ENCODE measurements around the gene FAM227B.
"Not testable (repeated sequence)": the region's sequence is repeated elsewhere in the genome, so short reads cannot be mapped to it uniquely, and the experiment has no call there.

FAM227B gene

DNA sequence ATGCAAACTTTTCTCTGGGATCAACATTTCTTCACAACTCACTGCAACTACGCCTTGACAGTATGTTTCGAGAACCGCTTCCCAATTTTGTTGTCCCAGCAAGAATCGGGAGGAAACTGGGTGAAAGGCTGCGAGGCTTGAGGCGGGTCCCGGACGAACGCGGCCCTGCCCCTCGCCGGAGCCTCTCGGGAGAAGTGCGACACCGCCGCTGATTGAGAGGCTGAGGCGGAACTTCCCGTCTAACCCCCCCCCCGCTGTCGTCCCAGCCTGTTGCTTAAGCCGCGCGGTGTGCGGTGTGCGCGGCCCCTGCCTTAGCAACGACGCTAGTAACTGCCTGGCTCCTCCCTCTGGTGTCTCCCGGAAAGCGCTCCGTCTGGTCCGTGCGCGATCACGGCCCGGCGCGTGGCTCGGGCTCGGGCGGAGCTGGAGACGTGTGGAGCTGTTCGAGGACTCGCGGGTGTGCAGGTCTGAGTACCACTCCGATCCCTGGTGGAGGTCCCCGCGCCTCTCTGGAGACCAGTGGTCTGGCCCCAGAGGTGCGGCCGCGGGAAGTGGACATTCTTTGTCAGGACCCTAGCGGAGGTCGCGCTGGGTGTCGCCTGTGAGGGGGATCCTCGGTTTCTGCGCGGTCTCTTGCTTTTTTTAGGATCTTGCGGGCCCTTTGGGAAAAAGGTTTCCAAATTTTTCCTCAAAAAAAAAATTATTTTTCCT lies at the start of gene FAM227B, which contains the start of gene DTWD1:
Gene FAM227B, minus strand, starts transcription at position 161 of the 711 bp plus-strand sequence. CDS start 5,647 bp downstream, outside the sequence.
Gene DTWD1, plus strand, starts transcription at position 391 of the 711 bp plus-strand sequence. CDS start 4,120 bp downstream, outside the sequence.
- DNase-seq (ENCODE audit: low read depth), result peak; percentile 86

- no peak for DNase-seq (ENCODE audit: low read depth)
Measured at GRCh38 chr15:49669288-49669687, 48.7 kb upstream of the FAM227B start.

DNA sequence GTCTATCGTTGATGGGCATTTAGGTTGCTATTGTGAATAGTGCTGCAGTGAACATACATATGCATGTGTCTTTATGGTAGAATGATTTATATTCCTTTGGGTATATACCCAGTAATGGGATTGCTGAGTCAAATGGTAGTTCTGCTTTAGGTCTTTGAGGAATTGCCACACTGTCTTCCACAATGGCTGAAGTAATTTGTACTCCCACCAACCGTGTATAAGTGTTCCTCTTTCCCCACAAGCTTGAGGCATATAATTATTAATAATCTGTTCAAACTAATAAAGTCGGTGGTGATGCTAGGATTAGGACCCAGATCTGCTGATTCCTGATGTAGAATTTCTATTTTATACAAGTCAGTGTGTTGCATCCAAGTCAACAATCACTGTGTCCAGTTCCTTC lies 45.9 kb upstream of the FAM227B start:
- not testable (repeated sequence) for DNase-seq (ENCODE audit: low read depth)

- DNase-seq (ENCODE audit: low read depth), result no peak
Measured at GRCh38 chr15:49664716-49665115, 44.1 kb upstream of the FAM227B start.

DNA sequence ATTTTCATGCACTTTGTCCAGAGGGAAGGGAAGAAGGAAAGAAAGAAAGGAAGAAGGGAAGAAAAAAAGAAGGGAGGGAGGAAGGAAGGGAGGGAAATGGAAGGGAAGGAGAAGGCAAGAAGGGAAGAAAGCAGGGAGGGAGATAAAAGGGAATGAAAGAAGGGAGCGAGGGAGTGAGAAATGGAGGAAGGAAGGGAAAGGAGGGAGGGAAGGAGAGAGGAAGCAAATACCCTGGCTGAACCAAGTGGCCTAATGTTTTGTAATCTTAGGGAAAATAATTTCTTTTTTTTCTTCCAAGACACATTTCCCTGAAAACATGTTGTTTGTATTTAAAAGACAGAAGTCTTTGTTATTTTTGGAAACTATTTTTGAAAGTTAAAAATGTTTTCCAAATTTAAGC lies 36.1 kb upstream of the FAM227B start:
- DNase-seq (ENCODE audit: low read depth), result no peak

- DNase-seq (ENCODE audit: low read depth), result no peak
Measured at GRCh38 chr15:49652922-49653321, 32.3 kb upstream of the FAM227B start.

DNA sequence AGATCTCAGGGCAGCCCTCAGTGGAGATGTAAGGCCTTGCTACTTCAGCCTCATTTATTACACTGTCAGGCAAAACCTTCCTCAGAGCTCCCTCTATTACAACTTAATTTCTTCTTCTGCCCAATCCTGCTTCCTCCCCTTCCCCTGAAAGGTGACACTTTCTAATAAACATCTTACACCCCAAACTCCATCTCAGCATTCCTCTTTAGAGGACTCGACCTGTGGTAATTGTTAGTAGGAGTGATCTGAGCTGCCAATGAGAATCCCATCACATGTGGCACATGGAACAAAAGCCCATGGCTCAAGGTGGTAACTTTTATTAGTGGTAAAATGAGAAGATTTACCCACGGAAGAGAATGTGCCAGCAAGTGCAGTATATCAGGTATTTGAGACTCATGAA lies 30.1 kb upstream of the FAM227B start:
- DNase-seq (ENCODE audit: low read depth), result no peak

GRCh38 chr15:49649987-49650386 lies 29.4 kb upstream of the FAM227B start:
- no peak for DNase-seq (ENCODE audit: low read depth)

DNA sequence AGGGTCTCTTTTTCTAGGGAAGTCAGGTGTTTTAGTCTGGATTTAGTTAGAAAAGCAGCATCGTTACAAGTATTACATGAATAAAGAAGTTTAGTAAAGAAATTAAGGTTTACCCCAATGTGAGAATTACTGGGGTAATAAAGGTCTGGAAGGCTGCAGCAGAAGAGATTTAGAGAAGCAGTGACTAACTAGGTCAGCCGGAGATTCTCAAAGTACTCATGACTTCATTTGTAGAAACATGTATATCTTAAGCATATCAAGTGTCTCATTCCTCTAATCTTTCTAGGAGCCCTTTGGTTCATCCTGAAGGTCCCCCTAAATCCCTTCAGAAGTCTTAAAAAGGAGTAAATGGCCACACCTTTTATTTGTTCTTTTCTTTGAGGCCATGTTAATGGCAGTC lies 26.3 kb upstream of the FAM227B start:
- no peak for DNase-seq (ENCODE audit: low read depth)

GRCh38 chr15:49645941-49646340 lies 25.3 kb upstream of the FAM227B start:
- DNase-seq (ENCODE audit: low read depth), result no peak

DNA sequence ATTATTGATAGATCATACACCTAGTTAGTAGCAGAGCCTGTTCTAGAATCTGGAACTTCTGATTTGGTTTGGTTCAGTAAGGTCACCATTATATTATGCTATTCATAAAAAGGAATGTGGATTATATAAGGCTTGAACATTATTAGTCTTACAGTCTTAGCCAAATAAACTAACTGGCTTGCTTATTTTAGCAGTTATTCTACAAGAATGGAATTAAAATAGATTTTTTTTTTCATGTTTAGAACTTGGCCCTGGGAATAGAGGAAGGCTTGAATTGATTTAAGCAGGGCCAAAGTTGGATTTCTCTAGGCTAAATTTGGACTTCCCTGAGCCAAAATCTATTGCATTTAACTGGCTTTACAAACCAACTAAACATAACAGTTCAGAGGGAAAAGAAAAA lies 24.7 kb upstream of the FAM227B start:
- DNase-seq (ENCODE audit: low read depth), result no peak

- DNase-seq (ENCODE audit: low read depth), result no peak
Measured at GRCh38 chr15:49644364-49644794, 23.8 kb upstream of the FAM227B start.

- DNase-seq (ENCODE audit: low read depth), result no peak
Measured at GRCh38 chr15:49637857-49638256, 17.2 kb upstream of the FAM227B start.

DNA sequence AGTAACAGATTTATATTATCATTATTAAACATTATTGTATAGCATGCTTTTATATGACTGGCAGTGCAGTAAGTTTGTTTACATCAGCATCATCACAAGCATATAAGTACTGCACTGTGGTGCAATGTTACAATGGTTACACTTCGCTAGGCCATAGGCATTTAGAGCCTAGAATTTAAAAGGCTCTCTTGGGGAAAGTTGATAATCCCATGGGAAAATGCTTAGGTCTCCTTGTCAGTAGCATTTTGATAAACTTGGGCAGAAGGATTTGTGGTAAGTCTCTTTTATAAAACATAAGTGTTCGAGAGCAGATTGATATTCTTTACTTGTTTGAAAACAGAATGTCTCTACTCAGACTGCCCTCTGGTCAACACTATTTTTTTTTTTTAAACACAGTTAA lies 7.8 kb upstream of the FAM227B start:
- no peak for DNase-seq (ENCODE audit: low read depth)

DNA sequence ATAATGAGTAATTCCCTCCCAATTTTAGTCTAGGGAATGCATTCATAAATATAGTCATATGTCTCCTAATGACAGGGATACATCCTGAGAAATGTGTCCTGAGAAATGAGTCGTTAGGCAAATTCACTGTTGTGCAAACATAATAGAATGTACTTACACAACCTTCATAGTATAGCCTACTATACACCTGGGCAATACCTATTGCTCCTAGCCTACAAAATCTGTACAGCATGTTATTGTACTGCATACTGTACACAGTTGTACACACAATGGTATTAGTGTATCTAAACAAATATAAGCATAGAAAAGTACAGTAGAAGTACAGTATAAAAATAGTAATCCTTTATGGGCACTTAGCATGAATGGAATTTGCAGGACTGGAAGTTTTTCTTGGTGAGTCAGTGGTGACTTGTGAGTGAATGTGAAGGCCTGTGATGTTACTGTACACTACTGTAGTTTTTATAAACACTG lies 6.8 kb upstream of the FAM227B start:
- peak; percentile 85 for DNase-seq (ENCODE audit: low read depth)

GRCh38 chr15:49625460-49626036 lies 4.9 kb upstream of the FAM227B start:
- no peak for DNase-seq (ENCODE audit: low read depth)

DNA sequence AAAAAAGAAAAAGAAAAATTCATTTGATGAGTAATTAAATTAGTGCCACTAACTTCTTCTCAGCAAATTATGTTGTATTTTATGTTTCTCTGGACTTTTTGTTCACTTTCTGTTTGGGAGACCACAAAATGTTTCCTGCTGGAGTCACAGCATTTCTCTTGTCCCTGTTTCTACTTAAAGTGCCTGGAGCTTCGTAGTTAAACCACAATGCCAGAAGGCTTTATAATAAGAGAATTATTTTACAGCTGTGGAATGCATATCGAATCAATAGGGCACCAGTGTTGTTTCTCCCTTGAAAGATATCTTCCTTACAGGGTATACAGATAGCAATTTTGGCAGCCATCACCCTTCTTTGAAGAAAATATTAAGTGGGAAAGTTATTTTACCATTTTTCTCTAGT lies 3.4 kb upstream of the FAM227B start:
- peak; percentile 95 for DNase-seq (ENCODE audit: low read depth)

DNA sequence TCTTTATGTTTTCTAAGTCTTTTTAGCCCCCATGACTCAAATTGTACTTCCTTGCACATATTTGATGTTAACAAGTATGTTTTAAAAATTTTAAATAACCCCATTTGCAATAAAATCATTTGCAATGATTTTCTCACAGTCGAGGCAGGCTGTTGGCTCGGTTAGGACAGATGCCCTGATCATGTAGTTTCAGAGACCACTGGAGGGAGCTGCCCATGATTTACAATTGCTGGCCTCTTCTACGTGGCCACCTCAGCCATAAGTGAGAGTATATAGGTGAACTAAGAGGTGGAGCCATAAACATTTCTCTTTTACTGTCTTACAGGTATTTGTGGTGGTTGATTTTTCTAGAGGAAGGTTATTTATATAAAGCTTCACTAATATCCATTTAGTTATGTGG lies 1.9 kb upstream of the FAM227B start:
- DNase-seq (ENCODE audit: low read depth), result no peak

GRCh38 chr15:49621887-49622286 lies 1.3 kb upstream of the FAM227B start:
- DNase-seq (ENCODE audit: low read depth), result no peak

DNA sequence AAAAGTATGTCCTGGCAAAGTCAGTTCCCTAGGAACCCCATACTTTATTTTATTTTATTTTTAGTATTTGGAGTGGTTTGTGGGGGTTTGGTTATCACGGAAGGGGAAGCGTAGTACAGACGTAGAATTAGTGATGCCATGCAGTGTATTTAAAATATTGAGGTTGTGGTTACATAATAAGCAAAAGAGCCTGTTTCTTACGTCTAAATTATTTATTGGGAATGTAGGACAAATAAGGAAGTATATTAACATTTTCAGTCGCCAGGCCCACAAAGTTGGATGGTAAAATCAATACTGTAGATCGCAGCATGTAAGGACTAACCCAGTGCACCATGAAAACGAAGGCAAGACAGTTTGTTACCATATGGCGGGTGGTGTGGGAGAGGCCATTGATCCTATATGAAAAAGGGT lies 788 bp upstream of the FAM227B start:
- no peak for DNase-seq (ENCODE audit: low read depth)

GRCh38 chr15:49620199-49620598 lies 419 bp downstream of the FAM227B start:
- no peak for DNase-seq (ENCODE audit: low read depth)

- no peak for DNase-seq (ENCODE audit: low read depth)
Measured at GRCh38 chr15:49619226-49619625, 1.4 kb downstream of the FAM227B start.

GRCh38 chr15:49612240-49612639 lies 8.4 kb downstream of the FAM227B start:
- not testable (repeated sequence) for DNase-seq (ENCODE audit: low read depth)

Measured in GM04503 (cell line).